SIG-M5 treated with dmso at 0.1 percent for 504 hours (cell line): Measurements from ENCODE around the gene LKAAEAR1.
A peak's percentile ranks its signal among the peaks of the same experiment; 100 is the strongest.

ENCODE experiments used
- DNase-seq: peaks from one replicate; lab custom pipeline; 2025; ENCODE audit not compliant: unreplicated experiment; lab: John Stamatoyannopoulos, UW

The LKAAEAR1 gene

DNA sequence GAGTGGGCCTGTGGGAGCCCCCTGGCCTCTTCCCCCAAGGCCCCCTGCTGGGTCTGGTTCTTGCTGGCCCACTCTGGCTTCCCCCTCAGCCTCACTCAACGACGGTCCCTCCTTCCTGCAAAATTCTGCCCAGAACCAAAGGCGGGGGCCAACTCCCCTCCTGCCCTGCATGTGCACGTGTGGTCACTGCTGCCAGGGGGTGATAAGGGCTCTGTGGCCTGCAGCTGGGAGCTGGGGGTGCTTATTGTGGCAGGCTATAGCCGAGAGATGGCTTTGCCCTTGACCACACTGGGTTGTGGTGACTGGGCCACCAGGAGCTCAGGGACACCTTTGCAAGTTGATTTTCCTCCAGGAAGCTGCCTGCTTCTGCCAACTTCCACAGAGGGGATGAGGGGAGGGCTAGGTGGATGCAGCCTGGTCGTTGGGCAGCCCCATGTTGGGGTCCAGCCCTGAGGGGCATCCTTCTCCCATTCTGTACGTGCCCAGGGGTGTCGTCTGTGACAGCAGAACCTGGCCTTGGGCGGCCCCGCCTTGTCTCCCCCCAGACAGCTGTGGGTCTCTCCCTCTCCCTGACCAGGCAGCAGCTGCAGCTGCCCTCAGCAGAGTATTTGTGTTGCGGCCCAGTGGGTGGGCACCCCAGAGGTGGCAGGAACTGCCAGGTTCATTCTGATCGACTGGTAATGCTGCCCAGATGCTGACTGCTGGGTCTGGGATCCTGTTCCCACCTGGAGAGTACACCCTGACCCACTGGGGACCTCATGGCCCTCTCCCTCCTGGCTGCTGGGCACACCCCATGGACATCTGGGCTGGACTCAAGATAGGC, 15.6 kb downstream of the LKAAEAR1 start:
- no peak for DNase-seq

- no peak for DNase-seq
Measured at GRCh38 chr20:64067733-64068307, 16.4 kb downstream of the LKAAEAR1 start.

GRCh38 chr20:64067005-64067632, 17.1 kb downstream of the LKAAEAR1 start:
- no peak for DNase-seq

- peak; percentile 37 for DNase-seq
Measured at GRCh38 chr20:64065974-64066343, 18.2 kb downstream of the LKAAEAR1 start.

DNA sequence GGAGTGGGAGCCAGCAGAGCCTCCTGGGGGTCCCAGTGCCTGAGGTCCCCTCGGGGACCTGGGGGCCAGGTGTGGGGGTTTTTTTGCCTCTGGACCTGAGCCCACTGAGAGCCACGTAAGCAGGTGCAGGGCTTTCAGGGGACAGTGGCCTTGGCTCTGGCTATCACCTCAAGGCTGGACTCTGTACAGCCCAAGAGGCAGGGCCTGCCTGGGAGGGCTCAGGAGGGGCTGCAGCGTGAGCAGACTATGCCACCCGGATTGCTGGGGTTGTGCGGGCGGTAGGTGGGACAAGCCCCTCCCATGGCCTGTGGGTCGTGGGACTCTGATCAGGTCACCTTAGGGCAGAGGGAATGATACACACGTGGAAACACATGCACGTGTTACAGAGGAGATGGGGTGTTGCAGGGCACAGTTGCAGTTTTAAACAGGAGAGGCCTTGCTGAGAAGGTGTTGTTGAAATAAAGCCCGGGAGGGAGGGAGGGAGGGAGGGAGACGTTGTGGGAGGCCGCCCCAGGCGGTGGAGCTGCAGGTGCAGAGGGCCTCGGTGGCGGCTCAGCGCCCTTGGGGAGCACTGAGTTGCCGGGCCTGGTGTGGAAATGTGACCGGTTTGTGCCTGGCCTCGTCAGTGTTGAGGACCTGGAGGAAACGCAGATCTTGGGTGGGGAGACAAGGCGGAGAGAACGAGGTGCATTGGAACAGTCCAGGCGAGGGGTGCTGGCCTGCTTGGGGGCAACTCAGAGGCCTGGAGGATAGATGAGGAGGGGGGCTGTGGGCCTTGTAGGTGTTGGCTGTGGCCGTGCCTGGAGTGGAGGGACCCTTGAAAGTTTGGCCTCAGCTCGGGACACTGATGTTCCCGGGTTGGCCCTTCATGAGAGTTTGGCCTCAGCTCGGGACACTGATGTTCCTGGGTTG, 18.9 kb downstream of the LKAAEAR1 start:
- no peak for DNase-seq

- DNase-seq = no peak
Measured at GRCh38 chr20:64064145-64064698, 20.0 kb downstream of the LKAAEAR1 start.

- DNase-seq = no peak
Measured at GRCh38 chr20:64063389-64064144, 20.6 kb downstream of the LKAAEAR1 start.

- peak; percentile 96 for DNase-seq
Measured at GRCh38 chr20:64062596-64063388, 21.4 kb downstream of the LKAAEAR1 start, which contains the start of gene TCEA2. TCEA2 (plus strand) TSS chr20:64063198; CDS start chr20:64063313, 115 bp downstream.

DNA sequence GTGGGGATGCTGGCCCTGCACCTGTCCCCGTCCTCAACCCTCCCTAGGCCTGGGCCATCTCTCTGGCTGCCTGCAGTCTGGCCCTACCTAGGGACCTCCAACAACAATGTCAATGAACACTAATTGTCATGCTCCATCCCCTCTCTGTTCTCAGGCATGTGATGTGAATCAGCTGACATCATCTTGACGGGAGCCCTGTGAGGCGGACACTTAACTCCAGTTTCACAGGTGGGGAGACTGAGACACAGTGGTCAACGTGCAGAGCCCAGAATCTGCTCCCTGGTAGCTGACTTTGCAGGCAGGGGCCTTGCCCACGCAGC, 22.0 kb downstream of the LKAAEAR1 start:
- DNase-seq = no peak

GRCh38 chr20:64058536-64058935, 25.7 kb downstream of the LKAAEAR1 start:
- no peak for DNase-seq

DNA sequence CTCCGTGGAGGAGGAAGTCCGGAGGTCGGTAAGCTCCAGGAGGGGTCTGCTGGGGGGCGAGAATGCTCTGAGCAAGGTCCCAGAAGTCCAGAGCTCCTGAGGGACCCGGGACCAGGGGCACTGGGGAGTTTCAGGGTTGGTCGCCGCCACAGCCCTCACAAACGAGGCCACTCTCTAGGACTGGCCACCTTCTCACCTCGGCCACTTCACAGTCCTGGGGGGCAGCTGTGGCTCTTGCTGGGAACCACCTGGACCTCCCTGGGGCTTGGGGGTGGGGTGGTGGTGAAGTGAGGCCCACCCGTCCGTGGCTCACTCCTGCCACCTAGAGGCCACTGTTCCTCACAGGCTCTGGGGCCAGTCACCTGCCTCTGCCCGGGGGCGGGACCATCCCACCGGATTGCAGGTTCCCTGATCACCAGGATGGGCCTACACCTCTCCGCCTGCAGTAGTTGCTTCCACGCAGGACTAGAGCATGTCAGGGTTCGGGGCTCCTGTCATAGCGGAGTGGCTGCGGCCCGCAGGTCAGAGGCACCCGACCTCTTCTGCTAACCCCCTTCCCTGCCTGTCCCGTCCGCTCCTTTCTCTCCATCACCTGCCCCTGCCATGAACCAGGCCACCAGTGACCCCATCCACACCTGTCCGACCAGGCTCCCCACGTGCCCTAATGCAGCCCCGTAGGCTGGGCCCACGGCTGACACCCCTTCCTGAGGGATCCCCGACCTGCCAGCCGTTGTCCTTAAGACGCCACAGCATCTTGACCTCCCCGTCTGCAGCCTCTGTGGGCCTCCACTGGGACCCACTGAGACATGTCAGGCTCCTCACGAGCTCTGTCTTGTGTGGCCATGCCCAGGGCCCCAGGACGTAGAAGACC, 26.3 kb downstream of the LKAAEAR1 start:
- DNase-seq = peak; percentile 64

- no peak for DNase-seq
Measured at GRCh38 chr20:64056889-64057627, 27.1 kb downstream of the LKAAEAR1 start.

GRCh38 chr20:64056639-64056888, 27.6 kb downstream of the LKAAEAR1 start:
- DNase-seq = no peak

- no peak for DNase-seq
Measured at GRCh38 chr20:64055893-64056638, 28.1 kb downstream of the LKAAEAR1 start.

GRCh38 chr20:64055396-64055892, 28.8 kb downstream of the LKAAEAR1 start:
- DNase-seq = no peak

DNA sequence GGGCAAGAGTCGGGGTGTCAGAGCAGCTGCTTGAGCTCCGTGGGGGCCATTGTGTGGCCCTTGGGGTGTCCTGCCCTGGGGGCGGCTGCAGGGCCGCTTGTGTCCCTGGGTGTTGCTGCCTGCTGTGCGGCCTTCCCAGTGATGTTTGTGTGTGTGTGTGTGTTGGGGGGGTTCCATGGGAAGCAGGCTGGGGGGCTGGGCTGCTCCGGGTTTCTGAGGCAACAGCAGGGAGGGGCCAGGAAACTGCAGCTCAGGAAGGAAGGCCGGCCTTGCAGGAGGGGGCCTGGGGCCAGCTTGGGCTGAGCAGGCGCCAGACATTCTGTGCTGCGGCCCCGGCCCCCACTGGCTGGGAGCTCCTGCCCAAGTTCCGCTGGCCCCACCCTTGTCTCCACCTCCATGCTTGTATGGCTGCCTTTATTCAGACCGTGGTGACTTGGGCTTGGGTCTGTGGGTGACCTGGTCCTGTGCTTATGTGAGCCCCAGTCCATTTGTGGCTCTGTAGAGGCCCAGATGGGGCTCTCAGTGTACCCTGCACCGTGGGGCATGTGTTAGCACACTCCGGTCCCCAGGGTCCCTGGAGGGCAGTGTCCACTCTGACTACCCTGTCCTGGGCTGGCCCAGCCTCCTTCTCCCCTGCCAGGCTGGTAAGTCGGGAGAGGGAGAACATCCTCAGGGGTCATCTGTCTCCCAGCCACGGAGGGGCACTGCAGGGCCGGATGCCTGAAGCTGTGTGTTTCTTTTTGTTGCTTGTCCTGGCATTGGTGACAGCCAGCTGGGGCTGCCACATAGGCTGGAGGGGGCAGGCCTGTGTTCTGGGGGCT, 30.1 kb downstream of the LKAAEAR1 start:
- peak; percentile 36 for DNase-seq
